Esophagus (tissue), 2 donors: Measurements from ENCODE around the gene CLTCL1. TPM values are rescaled to one million over a fixed set of nuclear protein-coding genes. Genes with fewer than 3 reads are reported as not detected.
"Not testable (repeated sequence)": the region's sequence is repeated elsewhere in the genome, so short reads cannot be mapped to it uniquely, and the experiment has no call there.

Experiments
- H3K27ac ChIP-seq, 2 donors: one replicate each; pipeline ENCODE4 v1.5.1; 2013; ENCODE audit warnings: low read depth in 2 of 2, mild to moderate bottlenecking in 2 of 2, inconsistent platforms in 1 of 2, low read length in 1 of 2, moderate library complexity in 1 of 2
- H3K27me3 ChIP-seq, 2 donors: one replicate each; pipeline ENCODE4 v1.6.1; 2013; ENCODE audit warnings: low read length in 2 of 2, control low read depth in 1 of 2, mild to moderate bottlenecking in 1 of 2; ENCODE audit not compliant: insufficient read depth in 2 of 2, control insufficient read depth in 1 of 2
- H3K36me3 ChIP-seq, 2 donors: one replicate each; pipeline ENCODE4 v1.6.1; 2013; ENCODE audit warnings: low read length in 1 of 2; ENCODE audit not compliant: control insufficient read depth in 2 of 2, insufficient read depth in 2 of 2
- H3K4me1 ChIP-seq, 2 donors: one replicate each; pipeline ENCODE4 v1.6.1; 2013; ENCODE audit warnings: low read length in 1 of 2; ENCODE audit not compliant: control insufficient read depth in 2 of 2, insufficient read depth in 2 of 2
- H3K4me3 ChIP-seq, 2 donors: one replicate each; pipeline ENCODE4 v1.5.1; 2013; ENCODE audit warnings: low read length in 2 of 2, mild to moderate bottlenecking in 2 of 2, low read depth in 1 of 2, moderate library complexity in 1 of 2
- H3K9me3 ChIP-seq, 2 donors: one replicate each; pipeline ENCODE4 v1.6.1; 2013; ENCODE audit warnings: mild to moderate bottlenecking in 2 of 2, low read depth in 1 of 2, low read length in 1 of 2, moderate library complexity in 1 of 2; ENCODE audit not compliant: control insufficient read depth in 2 of 2, insufficient read depth in 1 of 2
- WGBS, 2 donors: extraction: QIAGEN DNeasy Blood & Tissue Kit; methylation state at CpG; one replicate each; pipeline ENCODE4 v1.1.7; 2013; 5-methylcytosine and 5-hydroxymethylcytosine counted together
- polyA plus RNA-seq, 2 donors: library from polyadenylated mRNA; stranded (reverse); fragments of 200-250 nt; gene quantifications; one replicate each; pipeline ENCODE4 v1.2.3, GENCODE V29; 2013
- donor health status: healthy with polysubstance abuse.
- donor health status: Bipolar disorder and iron deficiency.

The CLTCL1 gene
- polyA plus RNA-seq, 2 donors, result 2.8 to 4.0 TPM

- no peaks in the 10 kb centered on the region for H3K27me3 ChIP-seq
- H3K36me3 ChIP-seq, result peaks cover 0 to 10% of the 10 kb centered on the region in 2 donors
- no peak overlapping the region for H3K27ac ChIP-seq
- no peaks in the 10 kb centered on the region for H3K4me1 ChIP-seq
- WGBS, 2 donors, result 79 to 90% methylated on average over 4 of the region's 4 CpGs
- no peak overlapping the region for H3K4me3 ChIP-seq
- no peaks in the 10 kb centered on the region for H3K9me3 ChIP-seq
These were observed 86.9 kb downstream of the CLTCL1 start for GRCh38 chr22:19204640-19205039.

GRCh38 chr22:19203834-19204233 lies 87.7 kb downstream of the CLTCL1 start:
- Histone ChIP-seq H3K4me1 (no peaks in the 10 kb centered on the region), H3K27ac (no peak overlapping the region), H3K9me3 (no peaks in the 10 kb centered on the region), H3K36me3 (peaks cover 0 to 8% of the 10 kb centered on the region in 2 donors), H3K27me3 (no peaks in the 10 kb centered on the region), H3K4me3 (no peak overlapping the region)
- 85 to 92% methylated on average over 8 of the region's 8 CpGs for WGBS, 2 donors

- WGBS, 2 donors, result 92 to 97% methylated on average over 3 of the region's 3 CpGs
- H3K4me3 ChIP-seq, H3K36me3 ChIP-seq, H3K27ac ChIP-seq, H3K9me3 ChIP-seq, H3K4me1 ChIP-seq, H3K27me3 ChIP-seq: not testable (repeated sequence)
These were observed 88.7 kb downstream of the CLTCL1 start for GRCh38 chr22:19202799-19203186.

GRCh38 chr22:19201869-19202798 lies 89.4 kb downstream of the CLTCL1 start:
- Histone ChIP-seq H3K4me1 (peaks cover 0 to 2% of the 10 kb centered on the region in 2 donors), H3K27me3 (no peaks in the 10 kb centered on the region), H3K9me3 (no peaks in the 10 kb centered on the region), H3K27ac (no peak overlapping the region), H3K36me3 (peaks cover 0 to 4% of the 10 kb centered on the region in 2 donors), H3K4me3 (no peak overlapping the region)
- WGBS, 2 donors, result 91% methylated on average over 18 of the region's 18 CpGs

GRCh38 chr22:19201130-19201868 lies 90.2 kb downstream of the CLTCL1 start:
- no peaks in the 10 kb centered on the region for H3K27me3 ChIP-seq
- no peak overlapping the region for H3K4me3 ChIP-seq
- H3K9me3 ChIP-seq, result no peaks in the 10 kb centered on the region
- WGBS, 2 donors, result 93 to 94% methylated on average over 23 of the region's 23 CpGs
- H3K27ac ChIP-seq, result no peak overlapping the region
- H3K4me1 ChIP-seq, result peaks cover 0 to 2% of the 10 kb centered on the region in 2 donors
- peaks cover 0 to 7% of the 10 kb centered on the region in 2 donors for H3K36me3 ChIP-seq

- Histone ChIP-seq H3K9me3 (no peaks in the 10 kb centered on the region), H3K27ac (no peak overlapping the region), H3K36me3 (peaks cover 0 to 12% of the 10 kb centered on the region in 2 donors), H3K4me3 (no peak overlapping the region), H3K27me3 (no peaks in the 10 kb centered on the region), H3K4me1 (peaks cover 0 to 2% of the 10 kb centered on the region in 2 donors)
- WGBS, 2 donors, result 89 to 93% methylated on average over 8 of the region's 8 CpGs
These were observed 92.0 kb downstream of the CLTCL1 start for GRCh38 chr22:19199479-19199878.

GRCh38 chr22:19197997-19198865 lies 93.3 kb downstream of the CLTCL1 start:
- 87 to 91% methylated on average over 10 of the region's 10 CpGs for WGBS, 2 donors
- Histone ChIP-seq H3K27me3 (no peaks in the 10 kb centered on the region), H3K36me3 (peaks cover 0 to 12% of the 10 kb centered on the region in 2 donors), H3K4me1 (peaks cover 0 to 2% of the 10 kb centered on the region in 2 donors), H3K9me3 (no peaks in the 10 kb centered on the region), H3K4me3 (no peak overlapping the region), H3K27ac (no peak overlapping the region)

GRCh38 chr22:19196841-19197612 lies 94.5 kb downstream of the CLTCL1 start:
- H3K4me1 ChIP-seq, result peaks cover 0 to 2% of the 10 kb centered on the region in 2 donors
- no peak overlapping the region for H3K4me3 ChIP-seq
- no peak overlapping the region for H3K27ac ChIP-seq
- H3K27me3 ChIP-seq, result no peaks in the 10 kb centered on the region
- WGBS, 2 donors, result 79 to 82% methylated on average over 11 of the region's 11 CpGs
- H3K36me3 ChIP-seq, result peaks cover 0 to 12% of the 10 kb centered on the region in 2 donors
- no peaks in the 10 kb centered on the region for H3K9me3 ChIP-seq
